H1 (cell line): ENCODE data around the gene OR4M1. TPM values are rescaled to one million over a fixed set of nuclear protein-coding genes. Genes with fewer than 3 reads are reported as not detected.
"Not testable (repeated sequence)": the region's sequence is repeated elsewhere in the genome, so short reads cannot be mapped to it uniquely, and the experiment has no call there.

Experiments used
- CTCF ChIA-PET: fragments of 300-600 bp; sonication (Branson Sonifier 250); formaldehyde crosslinking; loops from one replicate; lab custom pipeline; 2021; ENCODE audit not compliant: partially characterized antibody; lab: Charles Lee
- POLR2A ChIA-PET: fragments of 300-600 bp; sonication (Branson Sonifier 250); formaldehyde crosslinking; loops from one replicate; lab custom pipeline; 2021; ENCODE audit warnings: inconsistent platforms; ENCODE audit not compliant: partially characterized antibody; lab: Charles Lee
- DNase-seq, 2 experiments: peaks; one replicate each; pipeline versions ENCODE4 v3.0.0 to v3.0.0-alpha.2; 2010 to 2022; ENCODE audit warnings: low spot score in 2 of 2, low read depth in 1 of 2, mixed read lengths in 1 of 2
- FAIRE-seq: peaks from 2 replicates; lab custom pipeline; 2011; peaks lifted over from hg19 to GRCh38; lab: Jason Lieb, UNC
- H2AFZ ChIP-seq: 2 replicates; pipeline ENCODE4 v1.8.1; 2012; ENCODE audit warnings: low read length, inconsistent platforms
- H2AK5ac ChIP-seq: 2 replicates; pipeline ENCODE4 v1.6.1; 2013; ENCODE audit warnings: low read depth, low read length
- H2BK120ac ChIP-seq: replicated peaks from 2 replicates; pipeline ENCODE3; 2013; ENCODE audit warnings: low read depth, low read length, inconsistent platforms
- H2BK12ac ChIP-seq: 2 replicates; pipeline ENCODE4 v1.6.1; 2013; ENCODE audit warnings: low read depth, low read length
- H2BK15ac ChIP-seq: 2 replicates; pipeline ENCODE4 v1.6.1; 2013; ENCODE audit warnings: low read length
- H2BK20ac ChIP-seq: 2 replicates; pipeline ENCODE4 v1.6.1; 2013; ENCODE audit warnings: low read length
- H2BK5ac ChIP-seq: 2 replicates; pipeline ENCODE4 v1.6.1; 2013; ENCODE audit warnings: low read depth, low read length
- H3K14ac ChIP-seq: 2 replicates; pipeline ENCODE4 v1.6.1; 2013; ENCODE audit warnings: inconsistent platforms; ENCODE audit not compliant: insufficient read length
- H3K18ac ChIP-seq: 2 replicates; pipeline ENCODE4 v1.6.1; 2013; ENCODE audit warnings: low read length; ENCODE audit errors: extremely low read depth
- H3K23ac ChIP-seq: 2 replicates; pipeline ENCODE4 v1.6.1; 2013; ENCODE audit warnings: inconsistent platforms; ENCODE audit not compliant: insufficient read length
- H3K23me2 ChIP-seq: 2 replicates; pipeline ENCODE4 v1.6.1; 2013; ENCODE audit warnings: low read depth, low read length
- H3K27ac ChIP-seq: 2 replicates; pipeline ENCODE4 v1.6.1; 2011; ENCODE audit warnings: low read depth, low read length, inconsistent platforms
- H3K27me3 ChIP-seq, 4 experiments: replicated peaks in 1 of 4; 1 replicate in 1 of 4; 2 replicates in 3 of 4; pipeline versions ENCODE4 v1.6.1 to v1.8.1; 2011 to 2013; ENCODE audit warnings: low read length in 3 of 4, mild to moderate bottlenecking in 3 of 4, inconsistent platforms in 2 of 4, mixed read lengths in 2 of 4, moderate library complexity in 1 of 4; ENCODE audit not compliant: control insufficient read depth in 3 of 4, insufficient read depth in 3 of 4; ENCODE audit errors: extremely low read depth in 1 of 4
- H3K36me3 ChIP-seq, 4 experiments: 2 replicates each; pipeline versions ENCODE4 v1.6.1 to v1.8.1; 2011 to 2013; ENCODE audit warnings: mild to moderate bottlenecking in 4 of 4, low read length in 3 of 4, moderate library complexity in 2 of 4, control low read depth in 1 of 4, inconsistent platforms in 1 of 4; ENCODE audit not compliant: insufficient read depth in 4 of 4, control insufficient read depth in 2 of 4
- H3K4ac ChIP-seq: replicated peaks from 2 replicates; pipeline ENCODE3; 2013; ENCODE audit warnings: low read length, low read depth, mixed read lengths, inconsistent platforms; ENCODE audit not compliant: insufficient read length
- H3K4me1 ChIP-seq, 4 experiments: replicated peaks in 1 of 4; 1 replicate in 1 of 4; 2 replicates in 3 of 4; pipeline versions ENCODE4 v1.6.1 to v1.8.1; 2011 to 2013; ENCODE audit warnings: low read length in 3 of 4, inconsistent platforms in 2 of 4, mixed read lengths in 1 of 4; ENCODE audit not compliant: insufficient read depth in 4 of 4, control insufficient read depth in 3 of 4
- H3K4me2 ChIP-seq, 2 experiments: 2 replicates each; pipeline versions ENCODE4 v1.6.1 to v1.8.1; 2011 to 2013; ENCODE audit warnings: low read depth in 2 of 2, low read length in 2 of 2, control low read depth in 1 of 2, inconsistent platforms in 1 of 2, mild to moderate bottlenecking in 1 of 2; ENCODE audit not compliant: insufficient read depth in 1 of 2
- H3K4me3 ChIP-seq, 4 experiments: fragments of 200-600, 300-600 bp in 1 of 4; sonication (generic), shearing (Covaris generic), sonication (Bioruptor Twin) in 1 of 4; 2 replicates each; pipeline versions ENCODE4 v1.5.1 to v1.8.1; 2011 to 2016; ENCODE audit warnings: low read length in 4 of 4, low read depth in 3 of 4, control low read depth in 2 of 4, inconsistent platforms in 2 of 4, mild to moderate bottlenecking in 2 of 4, mixed read lengths in 1 of 4, moderate library complexity in 1 of 4; ENCODE audit not compliant: insufficient read depth in 2 of 4; ENCODE audit errors: extremely low read depth in 1 of 4
- H3K56ac ChIP-seq: replicated peaks from 2 replicates; pipeline ENCODE3; 2013; ENCODE audit warnings: low read depth, mild to moderate bottlenecking, mixed read lengths, low read length, inconsistent platforms; ENCODE audit not compliant: insufficient read length
- H3K79me1 ChIP-seq: 2 replicates; pipeline ENCODE4 v1.6.1; 2013; ENCODE audit warnings: low read depth, low read length, control low read depth
- H3K79me2 ChIP-seq, 2 experiments: 2 replicates each; pipeline versions ENCODE4 v1.6.1 to v1.8.1; 2012 to 2013; ENCODE audit warnings: low read length in 2 of 2, mild to moderate bottlenecking in 2 of 2, inconsistent platforms in 1 of 2; ENCODE audit not compliant: insufficient read depth in 2 of 2, control insufficient read depth in 1 of 2
- H3K9ac ChIP-seq, 4 experiments: replicated peaks in 1 of 4; 1 replicate in 1 of 4; 2 replicates in 3 of 4; pipeline versions ENCODE4 v1.6.1 to v1.8.1; 2011 to 2013; ENCODE audit warnings: low read depth in 3 of 4, low read length in 3 of 4, control low read depth in 2 of 4, mild to moderate bottlenecking in 2 of 4, moderate library complexity in 2 of 4, inconsistent platforms in 1 of 4; ENCODE audit errors: extremely low read depth in 1 of 4
- H3K9me3 ChIP-seq, 2 experiments: 2 replicates each; pipeline versions ENCODE4 v1.6.1 to v1.8.1; 2012 to 2013; ENCODE audit warnings: mild to moderate bottlenecking in 2 of 2, moderate library complexity in 2 of 2, control low read depth in 1 of 2, inconsistent platforms in 1 of 2, low read depth in 1 of 2, low read length in 1 of 2, mixed read lengths in 1 of 2; ENCODE audit not compliant: insufficient read depth in 2 of 2
- H4K20me1 ChIP-seq, 2 experiments: replicated peaks in 1 of 2; 2 replicates each; pipeline versions ENCODE3 to v1.8.1; 2011 to 2013; ENCODE audit warnings: inconsistent platforms in 2 of 2, low read length in 2 of 2, mild to moderate bottlenecking in 1 of 2; ENCODE audit not compliant: insufficient read depth in 2 of 2, control insufficient read depth in 1 of 2
- H4K5ac ChIP-seq: 2 replicates; pipeline ENCODE4 v1.6.1; 2013; ENCODE audit warnings: low read length, low read depth, mixed read lengths, inconsistent platforms; ENCODE audit not compliant: insufficient read length
- H4K8ac ChIP-seq: 2 replicates; pipeline ENCODE4 v1.8.0; 2013; ENCODE audit warnings: mild to moderate bottlenecking, moderate library complexity, low read length, inconsistent platforms; ENCODE audit not compliant: insufficient read depth; ENCODE audit errors: extremely low read depth
- H4K91ac ChIP-seq: replicated peaks from 2 replicates; pipeline ENCODE3; 2013; ENCODE audit warnings: low read length, mixed read lengths, inconsistent platforms; ENCODE audit not compliant: insufficient read length
- CTBP2 ChIP-seq: IDR thresholded peaks from 2 replicates; pipeline ENCODE4 v1.7.0; 2011; ENCODE audit warnings: borderline replicate concordance, mild to moderate bottlenecking, moderate library complexity, mixed read lengths, low read length; ENCODE audit not compliant: insufficient read depth, insufficient read length
- SIX5 ChIP-seq: IDR thresholded peaks from 2 replicates; pipeline ENCODE4 v1.6.1; 2011; ENCODE audit warnings: mild to moderate bottlenecking, low read depth, low read length
- SP1 ChIP-seq: IDR thresholded peaks from 2 replicates; pipeline ENCODE4 v1.6.1; 2011; ENCODE audit warnings: low read depth, low read length
- USF2 ChIP-seq: IDR thresholded peaks from 2 replicates; pipeline ENCODE4 v1.6.1; 2011; ENCODE audit warnings: low read length, improper control_type of control experiment
- ZNF274 ChIP-seq: IDR thresholded peaks from 2 replicates; pipeline ENCODE4 v1.7.0; 2012; ENCODE audit warnings: low read length, borderline replicate concordance; ENCODE audit errors: extremely low read depth
- WGBS, 2 experiments: shearing (Covaris generic) in 1 of 2; methylation state at CpG; one replicate each; pipeline versions ENCODE4 v1.1.6 to v1.1.7; 2013 to 2015; ENCODE audit warnings: low lambda C conversion rate in 2 of 2, mixed read lengths in 2 of 2, inconsistent platforms in 1 of 2, low coverage in 1 of 2, missing lambda C conversion rate in 1 of 2; ENCODE audit not compliant: insufficient replicate concordance in 2 of 2, insufficient coverage in 1 of 2, insufficient read length in 1 of 2; ENCODE audit errors: extremely low coverage in 1 of 2, missing lambda C conversion rate in 1 of 2; 5-methylcytosine and 5-hydroxymethylcytosine counted together
- polyA plus RNA-seq, 7 experiments: library from polyadenylated mRNA; depleted of rRNA in 3 of 7; stranded (reverse) in 5 of 7; unstranded in 2 of 7; fragments of >200 nt in 5 of 7; fragments of 200-250 nt in 2 of 7; gene quantifications; 1 replicate in 5 of 7; 2 replicates in 1 of 7; 4 replicates in 1 of 7; pipeline versions ENCODE4 v1.2.1 to v1.2.3, GENCODE V29; 2011 to 2013; ENCODE audit warnings: missing spikeins in 2 of 7, mixed read lengths in 2 of 7
- total RNA-seq: library from RNA; stranded (reverse); fragmentation: NEBNext Ultra II Directional; extraction: Animal tissue kit (Norgen Biotek cat#: 25700); gene quantifications from 2 replicates; pipeline ENCODE4 v1.2.1, GENCODE V29; 2021

The OR4M1 gene
- total and polyA plus RNA-seq, 2 of the 8 experiments (the other 6 are each of a cell fraction or from before 2014, with no cell fraction given) = not detected

DNA sequence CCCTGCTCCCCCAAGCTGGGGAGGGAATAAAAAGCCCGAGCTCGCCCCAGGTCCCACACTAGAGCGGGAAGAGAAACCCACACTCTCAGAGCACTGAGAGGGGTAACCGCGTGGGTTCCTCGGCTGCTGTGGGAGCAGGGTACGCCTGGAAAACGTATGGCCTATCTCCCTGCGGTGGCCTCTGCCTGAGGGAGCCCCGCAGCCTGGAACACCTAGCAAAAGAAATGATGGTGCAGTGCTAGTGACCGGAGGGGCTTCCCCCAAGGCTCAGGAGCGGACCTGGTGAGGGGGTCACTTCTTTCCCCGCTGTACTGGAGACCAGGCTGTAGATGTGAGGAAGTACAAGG, 27.8 kb downstream of the OR4M1 start (continued):
- TF ChIP-seq SP1 = no peak
- no peak for TF ChIP-seq USF2
- no peak for TF ChIP-seq CTBP2
- TF ChIP-seq ZNF274 = no peak
- no peak for TF ChIP-seq SIX5

- H3K79me2 ChIP-seq, H4K20me1 ChIP-seq, H2BK5ac ChIP-seq, H3K27me3 ChIP-seq, H4K91ac ChIP-seq, H3K4me3 ChIP-seq, H3K23ac ChIP-seq, H3K4me1 ChIP-seq, H3K14ac ChIP-seq, H3K18ac ChIP-seq, H3K4me2 ChIP-seq, H4K8ac ChIP-seq, H2BK120ac ChIP-seq, H4K5ac ChIP-seq, H3K4ac ChIP-seq, H2BK15ac ChIP-seq, H3K9ac ChIP-seq, H3K27ac ChIP-seq, FAIRE-seq, H2AFZ ChIP-seq, DNase-seq, H3K56ac ChIP-seq, H2BK12ac ChIP-seq, CTCF ChIA-PET, H2BK20ac ChIP-seq, H2AK5ac ChIP-seq, H3K23me2 ChIP-seq, H3K79me1 ChIP-seq, POLR2A ChIA-PET, H3K36me3 ChIP-seq: not testable (repeated sequence)
- peaks cover 36 to 51% of the 10 kb centered on the region in 2 experiments for H3K9me3 ChIP-seq
- WGBS, 2 experiments = 93% methylated on average over 1 of the region's 1 CpG; no CpG with 5 or more reads in 1 of the 2 experiments
Observed at GRCh38 chr14:19803470-19803869, 30.2 kb downstream of the OR4M1 start, which contains the start of gene OR4N2. Gene OR4N2, plus strand, starts transcription at chr14:19803770. Its CDS starts 23,679 bp downstream, at chr14:19827449.
